ENCODE data around the gene ZFP92. TPM values are rescaled to one million over a fixed set of nuclear protein-coding genes. Genes with fewer than 3 reads are reported as not detected.

ZFP92 gene
- polyA plus RNA-seq, 1 donor from 2014 or later = not detected

DNA sequence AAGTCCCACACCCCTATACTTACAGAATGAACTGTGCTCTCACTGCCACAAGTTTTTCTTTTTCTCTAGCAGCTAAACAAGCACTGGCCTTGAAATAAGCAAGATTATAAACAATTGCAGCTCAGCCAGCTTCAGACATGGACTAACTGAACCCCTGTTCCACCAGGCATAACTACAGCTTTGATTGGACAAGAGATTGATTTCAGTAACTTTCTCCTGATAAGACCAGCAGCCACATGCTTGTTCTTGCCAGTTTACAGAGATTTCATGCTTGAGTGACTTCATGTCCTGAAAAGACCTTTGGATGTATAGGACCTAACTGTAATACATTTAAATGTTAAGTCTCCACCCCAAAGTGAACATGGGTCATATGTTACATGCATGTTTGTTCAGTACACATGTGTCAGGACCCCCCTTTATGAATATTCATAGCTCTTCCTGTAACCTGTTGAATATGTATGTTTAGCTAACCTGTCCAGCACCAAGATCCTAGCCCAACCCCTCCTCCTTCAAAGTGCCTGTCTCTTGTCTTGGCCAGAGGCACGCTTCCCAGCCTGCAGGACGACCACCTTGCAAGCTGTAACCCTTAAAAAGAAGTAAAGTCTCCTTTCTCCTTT lies 49.4 kb upstream of the ZFP92 start:
- no peaks in the 10 kb centered on the region for H3K36me3 ChIP-seq (ENCODE audit: insufficient read depth, low read length)
- H3K9me2 ChIP-seq (ENCODE audit: insufficient read depth, low read length) = no peaks in the 10 kb centered on the region
- no peak overlapping the region for H3K9ac ChIP-seq (ENCODE audit: low read length)
- H3K27ac ChIP-seq (ENCODE audit: low read length) = no peak overlapping the region
- H4K20me1 ChIP-seq (ENCODE audit: insufficient read depth) = no peaks in the 10 kb centered on the region
- no peaks in the 10 kb centered on the region for H3K9me3 ChIP-seq (ENCODE audit: low read length)
- H3K4me2 ChIP-seq (ENCODE audit: low read length) = no peak overlapping the region
- H3K4me3 ChIP-seq (ENCODE audit: low read length) = no peak overlapping the region
- H2AFZ ChIP-seq (ENCODE audit: low read depth, low read length) = no peak overlapping the region
- no peaks in the 10 kb centered on the region for H3K27me3 ChIP-seq (ENCODE audit: insufficient read depth, low read depth, low read length)
- no peaks in the 10 kb centered on the region for H3F3A ChIP-seq (ENCODE audit: insufficient read depth, low read length, poor library complexity, severe bottlenecking)
- TF ChIP-seq, protein P1, sequence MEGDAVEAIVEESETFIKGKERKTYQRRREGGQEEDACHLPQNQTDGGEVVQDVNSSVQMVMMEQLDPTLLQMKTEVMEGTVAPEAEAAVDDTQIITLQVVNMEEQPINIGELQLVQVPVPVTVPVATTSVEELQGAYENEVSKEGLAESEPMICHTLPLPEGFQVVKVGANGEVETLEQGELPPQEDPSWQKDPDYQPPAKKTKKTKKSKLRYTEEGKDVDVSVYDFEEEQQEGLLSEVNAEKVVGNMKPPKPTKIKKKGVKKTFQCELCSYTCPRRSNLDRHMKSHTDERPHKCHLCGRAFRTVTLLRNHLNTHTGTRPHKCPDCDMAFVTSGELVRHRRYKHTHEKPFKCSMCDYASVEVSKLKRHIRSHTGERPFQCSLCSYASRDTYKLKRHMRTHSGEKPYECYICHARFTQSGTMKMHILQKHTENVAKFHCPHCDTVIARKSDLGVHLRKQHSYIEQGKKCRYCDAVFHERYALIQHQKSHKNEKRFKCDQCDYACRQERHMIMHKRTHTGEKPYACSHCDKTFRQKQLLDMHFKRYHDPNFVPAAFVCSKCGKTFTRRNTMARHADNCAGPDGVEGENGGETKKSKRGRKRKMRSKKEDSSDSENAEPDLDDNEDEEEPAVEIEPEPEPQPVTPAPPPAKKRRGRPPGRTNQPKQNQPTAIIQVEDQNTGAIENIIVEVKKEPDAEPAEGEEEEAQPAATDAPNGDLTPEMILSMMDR (IDR thresholded peaks at IDR 0.05; ENCODE audit: poor library complexity, severe bottlenecking) = no peak
- no peak for TF ChIP-seq TAF1 (IDR thresholded peaks at IDR 0.05; ENCODE audit: low read depth)
- TF ChIP-seq, protein P2, sequence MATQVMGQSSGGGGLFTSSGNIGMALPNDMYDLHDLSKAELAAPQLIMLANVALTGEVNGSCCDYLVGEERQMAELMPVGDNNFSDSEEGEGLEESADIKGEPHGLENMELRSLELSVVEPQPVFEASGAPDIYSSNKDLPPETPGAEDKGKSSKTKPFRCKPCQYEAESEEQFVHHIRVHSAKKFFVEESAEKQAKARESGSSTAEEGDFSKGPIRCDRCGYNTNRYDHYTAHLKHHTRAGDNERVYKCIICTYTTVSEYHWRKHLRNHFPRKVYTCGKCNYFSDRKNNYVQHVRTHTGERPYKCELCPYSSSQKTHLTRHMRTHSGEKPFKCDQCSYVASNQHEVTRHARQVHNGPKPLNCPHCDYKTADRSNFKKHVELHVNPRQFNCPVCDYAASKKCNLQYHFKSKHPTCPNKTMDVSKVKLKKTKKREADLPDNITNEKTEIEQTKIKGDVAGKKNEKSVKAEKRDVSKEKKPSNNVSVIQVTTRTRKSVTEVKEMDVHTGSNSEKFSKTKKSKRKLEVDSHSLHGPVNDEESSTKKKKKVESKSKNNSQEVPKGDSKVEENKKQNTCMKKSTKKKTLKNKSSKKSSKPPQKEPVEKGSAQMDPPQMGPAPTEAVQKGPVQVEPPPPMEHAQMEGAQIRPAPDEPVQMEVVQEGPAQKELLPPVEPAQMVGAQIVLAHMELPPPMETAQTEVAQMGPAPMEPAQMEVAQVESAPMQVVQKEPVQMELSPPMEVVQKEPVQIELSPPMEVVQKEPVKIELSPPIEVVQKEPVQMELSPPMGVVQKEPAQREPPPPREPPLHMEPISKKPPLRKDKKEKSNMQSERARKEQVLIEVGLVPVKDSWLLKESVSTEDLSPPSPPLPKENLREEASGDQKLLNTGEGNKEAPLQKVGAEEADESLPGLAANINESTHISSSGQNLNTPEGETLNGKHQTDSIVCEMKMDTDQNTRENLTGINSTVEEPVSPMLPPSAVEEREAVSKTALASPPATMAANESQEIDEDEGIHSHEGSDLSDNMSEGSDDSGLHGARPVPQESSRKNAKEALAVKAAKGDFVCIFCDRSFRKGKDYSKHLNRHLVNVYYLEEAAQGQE (IDR thresholded peaks at IDR 0.05; ENCODE audit: borderline replicate concordance) = no peak
- TF ChIP-seq RAD21 (conservative IDR thresholded peaks at IDR 0.05) = no peak
- no peaks in the 10 kb centered on the region for H3K79me2 ChIP-seq (replicated peaks; ENCODE audit: insufficient read depth, low read length)

DNA sequence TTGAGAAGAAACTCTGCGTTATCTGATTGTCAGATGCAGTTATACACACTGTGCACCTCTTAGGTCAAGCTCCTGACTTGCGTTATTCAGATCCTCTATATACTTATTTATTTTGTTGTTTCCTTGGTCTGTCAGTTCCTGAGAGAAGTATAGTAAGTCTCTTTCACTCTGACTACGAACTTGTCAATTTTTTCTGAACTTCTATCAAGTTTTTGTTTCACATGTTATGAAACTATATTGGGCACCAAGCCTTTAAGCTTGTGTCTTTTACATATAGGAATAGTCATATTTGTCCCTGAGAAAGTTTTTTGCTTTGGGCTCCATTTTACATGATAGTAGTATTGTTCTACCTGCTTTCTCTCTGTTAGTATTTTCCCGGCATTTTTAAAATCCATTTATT lies 45.6 kb upstream of the ZFP92 start:
- no peak overlapping the region for H3K9ac ChIP-seq (ENCODE audit: low read length)
- H3K27ac ChIP-seq (ENCODE audit: low read length) = no peak overlapping the region
- H3K9me2 ChIP-seq (ENCODE audit: insufficient read depth, low read length) = no peaks in the 10 kb centered on the region
- TF ChIP-seq MXI1 (conservative IDR thresholded peaks at IDR 0.05; ENCODE audit: poor library complexity, severe bottlenecking) (no peak), SMC3 (conservative IDR thresholded peaks at IDR 0.05; ENCODE audit: poor library complexity) (no peak), POLR2AphosphoS5 (IDR thresholded peaks at IDR 0.05) (no peak), EZH2 (IDR thresholded peaks at IDR 0.05; ENCODE audit: borderline replicate concordance, insufficient read depth, low read length, poor library complexity, severe bottlenecking) (no peak), EP300 (conservative IDR thresholded peaks at IDR 0.05; ENCODE audit: poor library complexity, severe bottlenecking) (no peak), RAD21 (conservative IDR thresholded peaks at IDR 0.05) (no peak), TAF1 (IDR thresholded peaks at IDR 0.05; ENCODE audit: low read depth) (no peak)
- TF ChIP-seq, protein P1 (IDR thresholded peaks at IDR 0.05; ENCODE audit: poor library complexity, severe bottlenecking) = no peak
- TF ChIP-seq, protein P2 (IDR thresholded peaks at IDR 0.05; ENCODE audit: borderline replicate concordance) = no peak
- no peaks in the 10 kb centered on the region for H3K9me3 ChIP-seq (ENCODE audit: low read length)
- no peaks in the 10 kb centered on the region for H3K27me3 ChIP-seq (ENCODE audit: insufficient read depth, low read depth, low read length)
- no peak overlapping the region for H3K4me2 ChIP-seq (ENCODE audit: low read length)
- no peaks in the 10 kb centered on the region for H3K36me3 ChIP-seq (ENCODE audit: insufficient read depth, low read length)
- H4K20me1 ChIP-seq (ENCODE audit: insufficient read depth) = no peaks in the 10 kb centered on the region
- no peak overlapping the region for H3K4me3 ChIP-seq (ENCODE audit: low read length)
- H3K79me2 ChIP-seq (replicated peaks; ENCODE audit: insufficient read depth, low read length) = no peaks in the 10 kb centered on the region
- no peaks in the 10 kb centered on the region for H3F3A ChIP-seq (ENCODE audit: insufficient read depth, low read length, poor library complexity, severe bottlenecking)
- H2AFZ ChIP-seq (ENCODE audit: low read depth, low read length) = no peak overlapping the region

All from neural cell (in vitro differentiated cells).